Measurements from ENCODE around the gene TCP11L2.

Gene TCP11L2

DNA sequence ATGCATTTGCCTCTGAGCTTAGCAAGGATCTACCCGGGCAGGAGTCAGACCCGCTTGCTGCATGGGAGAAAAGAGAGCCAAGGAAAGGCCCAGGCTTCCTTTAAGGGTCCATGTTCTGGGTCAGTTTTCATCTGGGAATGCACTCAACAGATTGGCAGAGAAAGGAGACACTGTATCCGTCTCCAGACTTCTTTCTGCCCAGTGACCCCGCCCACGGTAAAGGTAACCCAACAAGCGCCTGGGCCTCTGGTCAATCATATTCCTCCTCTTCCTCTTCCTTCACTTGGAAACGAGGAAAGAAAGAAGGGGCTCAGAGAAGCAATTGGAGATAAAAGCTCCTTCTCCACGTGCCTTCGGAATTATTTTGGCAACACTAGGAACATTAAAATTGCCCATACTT lies 27.1 kb upstream of the TCP11L2 start:
- TF ChIP-seq, protein P1, sequence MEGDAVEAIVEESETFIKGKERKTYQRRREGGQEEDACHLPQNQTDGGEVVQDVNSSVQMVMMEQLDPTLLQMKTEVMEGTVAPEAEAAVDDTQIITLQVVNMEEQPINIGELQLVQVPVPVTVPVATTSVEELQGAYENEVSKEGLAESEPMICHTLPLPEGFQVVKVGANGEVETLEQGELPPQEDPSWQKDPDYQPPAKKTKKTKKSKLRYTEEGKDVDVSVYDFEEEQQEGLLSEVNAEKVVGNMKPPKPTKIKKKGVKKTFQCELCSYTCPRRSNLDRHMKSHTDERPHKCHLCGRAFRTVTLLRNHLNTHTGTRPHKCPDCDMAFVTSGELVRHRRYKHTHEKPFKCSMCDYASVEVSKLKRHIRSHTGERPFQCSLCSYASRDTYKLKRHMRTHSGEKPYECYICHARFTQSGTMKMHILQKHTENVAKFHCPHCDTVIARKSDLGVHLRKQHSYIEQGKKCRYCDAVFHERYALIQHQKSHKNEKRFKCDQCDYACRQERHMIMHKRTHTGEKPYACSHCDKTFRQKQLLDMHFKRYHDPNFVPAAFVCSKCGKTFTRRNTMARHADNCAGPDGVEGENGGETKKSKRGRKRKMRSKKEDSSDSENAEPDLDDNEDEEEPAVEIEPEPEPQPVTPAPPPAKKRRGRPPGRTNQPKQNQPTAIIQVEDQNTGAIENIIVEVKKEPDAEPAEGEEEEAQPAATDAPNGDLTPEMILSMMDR (conservative IDR thresholded peaks at IDR 0.05), result no peak
- H3K27ac ChIP-seq, result peak overlapping the region; percentile 78

DNA sequence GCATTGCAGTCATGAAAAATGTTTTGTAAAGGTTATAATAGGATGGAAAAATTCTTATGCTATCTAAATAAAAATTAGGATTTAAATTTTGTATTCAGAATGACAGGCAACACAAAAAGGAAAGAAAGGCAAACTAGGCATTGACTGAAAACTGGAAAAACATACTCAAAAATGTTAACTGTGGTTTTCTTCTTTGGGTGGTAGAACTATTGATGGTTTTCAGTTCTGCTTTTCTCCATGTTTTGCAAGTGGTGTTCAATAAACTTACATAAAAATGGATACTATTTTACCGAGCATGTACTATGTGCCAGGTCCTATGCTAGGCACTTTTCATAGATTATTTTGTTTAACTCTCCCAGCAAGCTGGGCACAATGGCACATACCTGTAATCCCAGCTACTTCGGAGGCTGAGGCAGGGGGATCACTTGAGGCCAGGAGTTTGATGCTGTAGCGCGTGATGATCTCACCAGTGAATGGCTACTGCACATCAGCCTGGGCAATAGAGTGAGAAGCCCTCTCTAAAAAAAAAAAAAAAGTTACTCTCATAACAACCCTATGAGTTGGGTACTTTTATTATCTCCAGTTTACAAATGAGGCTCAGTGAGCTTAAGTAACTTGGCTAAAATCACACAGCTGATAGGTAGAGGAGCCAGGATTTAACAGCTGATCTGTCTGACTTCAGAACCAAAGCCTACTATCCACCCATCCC lies 26.3 kb upstream of the TCP11L2 start:
- TF ChIP-seq, protein P1 (conservative IDR thresholded peaks at IDR 0.05), result no peak
- H3K27ac ChIP-seq, result no peak overlapping the region

DNA sequence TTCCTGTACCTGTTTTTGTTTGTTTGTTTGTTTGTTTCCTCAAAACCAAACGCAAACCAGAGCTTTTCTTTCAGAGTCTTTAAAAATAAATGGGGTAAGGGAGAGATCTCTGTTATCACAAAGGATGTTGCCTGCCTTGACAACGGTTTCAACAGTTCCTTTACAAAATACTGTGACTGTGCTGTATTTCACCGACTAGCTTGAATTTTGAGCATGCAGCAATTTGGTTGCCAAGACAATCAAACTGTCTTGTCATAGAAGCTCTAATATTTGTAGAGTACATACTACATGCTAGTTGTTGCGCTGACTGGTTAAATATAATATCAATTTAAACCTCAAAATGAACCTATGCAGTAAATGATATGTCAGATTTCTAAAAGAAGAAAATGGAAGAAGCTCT lies 22.4 kb upstream of the TCP11L2 start:
- H3K27ac ChIP-seq, result no peak overlapping the region
- TF ChIP-seq, protein P1 (conservative IDR thresholded peaks at IDR 0.05), result no peak

GRCh38 chr12:106281056-106281782 lies 21.3 kb upstream of the TCP11L2 start:
- H3K27ac ChIP-seq, result no peak overlapping the region
- TF ChIP-seq, protein P1 (conservative IDR thresholded peaks at IDR 0.05), result no peak

GRCh38 chr12:106281804-106282203 lies 20.7 kb upstream of the TCP11L2 start:
- H3K27ac ChIP-seq, result no peak overlapping the region
- TF ChIP-seq, protein P1 (conservative IDR thresholded peaks at IDR 0.05), result no peak

DNA sequence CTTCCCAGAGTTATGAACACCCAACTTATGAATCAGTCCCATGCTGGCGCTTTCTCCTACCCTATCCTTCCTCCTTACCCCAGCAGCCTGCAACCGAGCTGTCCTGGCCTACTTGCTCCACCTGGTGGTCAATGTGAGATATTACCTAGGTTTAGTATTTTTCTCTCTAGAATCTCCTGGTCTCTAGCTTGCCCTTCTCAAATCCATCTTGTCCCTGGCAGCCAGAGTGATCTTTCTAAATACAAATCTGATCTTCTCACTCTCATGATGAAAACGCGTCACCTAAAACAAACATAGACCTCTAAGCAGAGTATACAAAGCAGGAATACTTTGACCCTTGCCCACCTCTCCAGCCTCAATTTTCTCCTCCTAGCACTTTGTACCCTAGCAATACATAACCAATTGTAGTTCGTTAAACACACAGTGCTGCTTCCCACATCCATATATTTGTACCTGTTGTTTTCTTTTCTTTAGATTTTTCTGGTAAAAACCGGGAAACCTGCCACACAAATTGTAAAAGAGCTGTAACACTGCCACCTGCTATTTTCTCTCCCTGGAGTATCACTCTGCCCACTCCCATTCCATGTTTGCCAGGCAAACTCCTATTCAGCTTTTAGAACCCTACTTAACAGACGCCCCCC lies 20.0 kb upstream of the TCP11L2 start:
- H3K27ac ChIP-seq, result no peak overlapping the region
- TF ChIP-seq, protein P1 (conservative IDR thresholded peaks at IDR 0.05), result peak; percentile 78

DNA sequence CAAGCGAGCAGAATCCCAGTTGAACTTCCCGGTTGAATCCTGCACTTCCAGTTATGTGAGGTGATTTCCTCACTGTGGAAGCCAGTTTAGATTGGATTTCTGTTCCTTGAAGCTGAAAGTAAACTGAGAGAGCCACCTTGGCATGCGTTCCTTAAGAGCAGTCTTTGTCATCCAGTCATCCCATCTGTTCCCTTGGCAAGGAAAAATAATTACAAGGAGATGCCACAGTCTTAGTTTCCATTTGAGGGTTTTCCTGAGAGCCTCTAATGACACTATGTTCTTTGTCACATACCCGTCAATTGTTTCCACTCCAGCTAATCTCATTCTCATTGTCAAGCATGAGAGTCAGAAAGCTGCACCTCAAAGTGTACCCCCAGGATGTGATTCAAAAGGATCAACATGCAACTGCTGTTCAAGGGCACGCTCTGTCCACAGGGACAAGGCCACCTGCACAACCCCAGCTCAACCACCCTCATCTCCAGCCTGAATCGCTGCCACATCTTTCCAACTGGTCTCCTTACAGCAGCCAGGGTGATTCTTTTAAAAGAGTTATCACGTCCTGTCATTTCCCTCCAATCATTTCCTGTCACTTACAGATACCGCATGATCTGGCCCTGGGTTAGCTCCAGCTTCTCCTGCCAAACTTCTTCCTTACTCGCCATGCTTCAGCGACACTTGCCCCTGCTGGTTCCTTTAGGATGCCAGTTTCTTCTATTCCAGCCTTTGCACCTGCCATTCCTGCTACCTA lies 18.0 kb upstream of the TCP11L2 start:
- H3K27ac ChIP-seq, result peak overlapping the region; percentile 67
- TF ChIP-seq, protein P1 (conservative IDR thresholded peaks at IDR 0.05), result no peak
